ENCODE results near the gene ADAMTS3.

- TF ChIP-seq ZNF235 (CRISPR knock-in tag; IDR thresholded peaks at IDR 0.05; ENCODE audit: borderline replicate concordance) (no peak), ZNF383 (CRISPR knock-in tag; IDR thresholded peaks at IDR 0.05; ENCODE audit: borderline replicate concordance) (no peak), KLF12 (CRISPR knock-in tag; IDR thresholded peaks at IDR 0.05; ENCODE audit: borderline replicate concordance) (no peak), CBFB (CRISPR knock-in tag; IDR thresholded peaks at IDR 0.05) (no peak), BRF2 (CRISPR knock-in tag; IDR thresholded peaks at IDR 0.05) (no peak), IRF1 (CRISPR knock-in tag; IDR thresholded peaks at IDR 0.05; ENCODE audit: low read depth) (no peak), RFX5 (IDR thresholded peaks at IDR 0.05; ENCODE audit: low read depth, low read length) (no peak), CTCF (CRISPR knock-in tag; IDR thresholded peaks at IDR 0.05) (no peak), ZNF543 (CRISPR knock-in tag; IDR thresholded peaks at IDR 0.05) (no peak), EZH2 (conservative IDR thresholded peaks at IDR 0.05; ENCODE audit: low read depth, low read length) (no peak), TEAD2 (CRISPR knock-in tag; IDR thresholded peaks at IDR 0.05) (no peak)
Measured at GRCh38 chr4:72387959-72388358, 181.1 kb downstream of the ADAMTS3 start.

All from HepG2 (cell line).